H1 (cell line): ENCODE measurements around the gene ISLR2. TPM values are rescaled to one million over a fixed set of nuclear protein-coding genes. Genes with fewer than 3 reads are reported as not detected.

ENCODE experiments used
- E2F6 ChIP-seq: IDR thresholded peaks from 2 replicates; pipeline ENCODE4 v1.6.1; 2012; ENCODE audit warnings: inconsistent platforms
- RAD21 ChIP-seq, 2 experiments: IDR thresholded peaks in 1 of 2; conservative IDR thresholded peaks in 1 of 2; 2 replicates each; pipeline ENCODE4 v1.6.1; 2011; ENCODE audit warnings: low read depth in 2 of 2, low read length in 2 of 2, improper control_type of control experiment in 1 of 2, inconsistent platforms in 1 of 2, mild to moderate bottlenecking in 1 of 2, moderate library complexity in 1 of 2
- SIX5 ChIP-seq: IDR thresholded peaks from 2 replicates; pipeline ENCODE4 v1.6.1; 2011; ENCODE audit warnings: mild to moderate bottlenecking, low read depth, low read length
- TAF1 ChIP-seq: IDR thresholded peaks from 2 replicates; pipeline ENCODE4 v1.6.1; 2011; ENCODE audit warnings: mild to moderate bottlenecking, low read depth, low read length
- YY1 ChIP-seq: IDR thresholded peaks from 2 replicates; pipeline ENCODE4 v1.6.1; 2011; ENCODE audit warnings: low read depth, mild to moderate bottlenecking, low read length
- polyA plus RNA-seq, 7 experiments: library from polyadenylated mRNA; depleted of rRNA in 3 of 7; stranded (reverse) in 5 of 7; unstranded in 2 of 7; fragments of >200 nt in 5 of 7; fragments of 200-250 nt in 2 of 7; gene quantifications; 1 replicate in 5 of 7; 2 replicates in 1 of 7; 4 replicates in 1 of 7; pipeline versions ENCODE4 v1.2.1 to v1.2.3, GENCODE V29; 2011 to 2013; ENCODE audit warnings: missing spikeins in 2 of 7, mixed read lengths in 2 of 7
- total RNA-seq: library from RNA; stranded (reverse); fragmentation: NEBNext Ultra II Directional; extraction: Animal tissue kit (Norgen Biotek cat#: 25700); gene quantifications from 2 replicates; pipeline ENCODE4 v1.2.1, GENCODE V29; 2021

ISLR2 gene
- total and polyA plus RNA-seq, 2 of the 8 experiments (the other 6 are each of a cell fraction or from before 2014, with no cell fraction given) = 0.47 to 0.58 TPM

GRCh38 chr15:74176262-74177214 lies 46.2 kb downstream of the ISLR2 start (continued):
- TF ChIP-seq YY1 (no peak), TAF1 (0 out of 2 replicates have a peak, but pooled peaks have one; percentile 5), RAD21 (IDR thresholded peaks at IDR 0.05 in 1 of 2, conservative IDR thresholded peaks at IDR 0.05 in 1 of 2; ENCODE audit: low read depth in 2 of 2, low read length in 2 of 2) (peak; percentile 45 to 68), E2F6 (0 out of 2 replicates have a peak, but pooled peaks have one; percentile 17), SIX5 (no peak)
